ENCODE data around the gene RBM33.

- TF ChIP-seq CTCF (IDR thresholded peaks at IDR 0.05; ENCODE audit: low read length) (no peak), EZH2 (IDR thresholded peaks at IDR 0.05; ENCODE audit: borderline replicate concordance, low read length) (no peak)
Measured at GRCh38 chr7:155791836-155792235, 147.4 kb downstream of the RBM33 start.
